Glutamatergic neuron (in vitro differentiated cells): ENCODE results near the gene NAV3. TPM values are rescaled to one million over a fixed set of nuclear protein-coding genes. Genes with fewer than 3 reads are reported as not detected.

Source experiments
- DNase-seq: peaks from one replicate; pipeline ENCODE4 v3.0.0; 2022
- H3K27ac Mint-ChIP-seq: one replicate; pipeline ENCODE4 v1.8.0; 2020; ENCODE audit warnings: mild to moderate bottlenecking, mixed read lengths, inconsistent platforms; ENCODE audit not compliant: unreplicated experiment
- H3K27me3 Mint-ChIP-seq: one replicate; pipeline ENCODE4 v1.8.0; 2020; ENCODE audit warnings: mild to moderate bottlenecking, moderate library complexity, mixed read lengths, inconsistent platforms; ENCODE audit not compliant: unreplicated experiment
- H3K36me3 Mint-ChIP-seq: one replicate; pipeline ENCODE4 v1.8.0; 2020; ENCODE audit warnings: mild to moderate bottlenecking, mixed read lengths, inconsistent platforms; ENCODE audit not compliant: unreplicated experiment
- H3K4me1 Mint-ChIP-seq: one replicate; pipeline ENCODE4 v1.8.0; 2020; ENCODE audit warnings: mild to moderate bottlenecking, low read depth, mixed read lengths, inconsistent platforms; ENCODE audit not compliant: unreplicated experiment
- H3K4me3 Mint-ChIP-seq: one replicate; pipeline ENCODE4 v1.8.0; 2020; ENCODE audit warnings: mild to moderate bottlenecking, mixed read lengths, inconsistent platforms; ENCODE audit not compliant: unreplicated experiment
- H3K9me3 Mint-ChIP-seq: one replicate; pipeline ENCODE4 v1.8.0; 2020; ENCODE audit warnings: mild to moderate bottlenecking, moderate library complexity, mixed read lengths, inconsistent platforms; ENCODE audit not compliant: unreplicated experiment
- total RNA-seq: library from RNA; stranded (reverse); fragmentation: NEBNext Ultra II Directional; extraction: Animal tissue kit (Norgen Biotek cat#: 25700); gene quantifications from one replicate; pipeline ENCODE4 v1.2.1, GENCODE V29; 2021; ENCODE audit not compliant: unreplicated experiment
- TF ChIP-seq, protein P1 (sequence below): fragments of 200-600 bp; sonication (generic); IDR thresholded peaks from one replicate; pipeline ENCODE4 v1.5.0; 2021; ENCODE audit not compliant: partially characterized antibody, unreplicated experiment

The NAV3 gene
- total RNA-seq, 1 donor from 2014 or later: 13.6 TPM

DNA sequence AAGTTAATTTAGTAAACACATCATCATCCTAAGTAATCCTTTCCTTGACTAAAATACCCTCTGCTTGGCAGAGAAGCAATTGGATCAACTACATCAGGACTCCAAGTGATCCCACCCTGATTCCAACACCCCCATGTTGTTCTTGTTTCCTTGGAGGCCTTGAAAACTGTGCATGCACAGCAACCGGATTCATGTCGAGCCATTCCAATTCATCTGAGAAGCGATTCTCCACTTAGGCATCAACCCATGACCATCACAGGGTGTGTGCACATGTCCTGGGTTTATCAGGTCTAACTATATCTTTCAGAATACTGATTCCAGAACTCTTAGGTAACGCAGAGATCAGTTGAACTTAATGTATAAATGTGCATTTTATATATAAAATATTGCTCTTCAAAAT is 163.0 kb downstream of the NAV3 start:
- TF ChIP-seq, protein P1, sequence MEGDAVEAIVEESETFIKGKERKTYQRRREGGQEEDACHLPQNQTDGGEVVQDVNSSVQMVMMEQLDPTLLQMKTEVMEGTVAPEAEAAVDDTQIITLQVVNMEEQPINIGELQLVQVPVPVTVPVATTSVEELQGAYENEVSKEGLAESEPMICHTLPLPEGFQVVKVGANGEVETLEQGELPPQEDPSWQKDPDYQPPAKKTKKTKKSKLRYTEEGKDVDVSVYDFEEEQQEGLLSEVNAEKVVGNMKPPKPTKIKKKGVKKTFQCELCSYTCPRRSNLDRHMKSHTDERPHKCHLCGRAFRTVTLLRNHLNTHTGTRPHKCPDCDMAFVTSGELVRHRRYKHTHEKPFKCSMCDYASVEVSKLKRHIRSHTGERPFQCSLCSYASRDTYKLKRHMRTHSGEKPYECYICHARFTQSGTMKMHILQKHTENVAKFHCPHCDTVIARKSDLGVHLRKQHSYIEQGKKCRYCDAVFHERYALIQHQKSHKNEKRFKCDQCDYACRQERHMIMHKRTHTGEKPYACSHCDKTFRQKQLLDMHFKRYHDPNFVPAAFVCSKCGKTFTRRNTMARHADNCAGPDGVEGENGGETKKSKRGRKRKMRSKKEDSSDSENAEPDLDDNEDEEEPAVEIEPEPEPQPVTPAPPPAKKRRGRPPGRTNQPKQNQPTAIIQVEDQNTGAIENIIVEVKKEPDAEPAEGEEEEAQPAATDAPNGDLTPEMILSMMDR: no peak
- Mint-ChIP-seq H3K9me3 (no peaks in the 10 kb centered on the region), H3K27me3 (no peaks in the 10 kb centered on the region), H3K4me3 (no peak overlapping the region), H3K27ac (no peak overlapping the region), H3K36me3 (no peaks in the 10 kb centered on the region), H3K4me1 (no peaks in the 10 kb centered on the region)
- DNase-seq: no peak

DNA sequence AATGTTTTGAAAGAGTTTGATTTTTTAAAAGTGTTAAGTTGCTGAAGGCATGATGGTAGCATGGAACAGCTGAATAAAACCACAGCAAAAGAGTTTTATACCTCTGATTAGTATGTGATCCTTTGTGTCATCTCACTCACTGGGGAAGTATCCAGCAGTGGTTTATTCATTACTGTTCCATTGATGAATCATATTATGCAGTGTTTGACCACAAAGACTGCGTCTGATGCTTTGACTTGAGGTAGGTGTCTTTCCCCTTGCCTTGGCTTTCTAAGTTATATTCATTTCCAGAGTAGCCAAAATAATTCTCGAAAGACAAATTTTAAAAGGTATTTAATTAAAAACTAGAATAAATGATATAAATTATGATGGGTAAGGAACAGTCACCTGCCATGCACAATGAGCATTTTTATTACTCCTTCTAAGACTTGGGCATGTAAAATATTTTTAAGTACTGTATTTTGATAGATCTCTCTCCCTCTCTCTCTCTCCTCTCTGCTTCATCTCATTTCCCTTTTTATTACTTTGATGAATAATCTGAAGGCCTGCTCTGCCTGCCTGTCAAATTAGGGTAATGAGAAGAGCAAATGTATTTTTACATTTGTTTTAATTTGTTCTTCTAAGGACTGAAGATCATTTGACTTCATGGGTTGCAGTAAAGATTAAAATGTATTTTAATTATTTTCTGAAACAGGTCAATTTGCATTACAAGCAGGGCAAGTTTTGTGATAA is 164.9 kb downstream of the NAV3 start:
- DNase-seq: no peak
- Mint-ChIP-seq H3K27ac (no peak overlapping the region), H3K4me3 (no peak overlapping the region), H3K27me3 (no peaks in the 10 kb centered on the region), H3K36me3 (no peaks in the 10 kb centered on the region), H3K4me1 (no peaks in the 10 kb centered on the region), H3K9me3 (no peaks in the 10 kb centered on the region)
- TF ChIP-seq, protein P1: no peak

DNA sequence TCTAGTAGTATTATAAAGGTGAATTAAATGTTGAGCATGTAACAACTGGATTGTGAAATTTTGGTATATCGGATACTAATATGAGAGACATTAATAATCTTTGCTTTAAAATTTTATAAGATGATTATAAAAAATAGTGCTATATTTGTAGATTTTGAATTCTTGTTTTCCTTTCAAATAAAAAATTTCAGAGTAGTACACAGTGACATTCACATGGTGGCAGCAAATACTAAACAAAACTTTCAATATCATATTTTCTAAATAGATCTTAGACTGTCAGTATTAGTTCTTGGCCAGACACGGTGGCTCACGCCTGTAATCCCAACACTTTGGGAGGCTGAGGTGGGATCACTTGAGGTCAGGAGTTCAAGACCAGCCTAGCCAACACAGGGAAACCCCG is 166.0 kb downstream of the NAV3 start:
- Mint-ChIP-seq H3K4me1 (no peaks in the 10 kb centered on the region), H3K27ac (no peak overlapping the region), H3K27me3 (no peaks in the 10 kb centered on the region), H3K4me3 (no peak overlapping the region), H3K9me3 (no peaks in the 10 kb centered on the region), H3K36me3 (no peaks in the 10 kb centered on the region)
- no peak for DNase-seq
- TF ChIP-seq, protein P1: no peak

- DNase-seq: no peak
- Mint-ChIP-seq H3K9me3 (no peaks in the 10 kb centered on the region), H3K36me3 (no peaks in the 10 kb centered on the region), H3K4me3 (no peak overlapping the region), H3K4me1 (no peaks in the 10 kb centered on the region), H3K27me3 (no peaks in the 10 kb centered on the region), H3K27ac (no peak overlapping the region)
- TF ChIP-seq, protein P1: no peak
These were observed 167.6 kb downstream of the NAV3 start for GRCh38 chr12:77998236-77998786.

DNA sequence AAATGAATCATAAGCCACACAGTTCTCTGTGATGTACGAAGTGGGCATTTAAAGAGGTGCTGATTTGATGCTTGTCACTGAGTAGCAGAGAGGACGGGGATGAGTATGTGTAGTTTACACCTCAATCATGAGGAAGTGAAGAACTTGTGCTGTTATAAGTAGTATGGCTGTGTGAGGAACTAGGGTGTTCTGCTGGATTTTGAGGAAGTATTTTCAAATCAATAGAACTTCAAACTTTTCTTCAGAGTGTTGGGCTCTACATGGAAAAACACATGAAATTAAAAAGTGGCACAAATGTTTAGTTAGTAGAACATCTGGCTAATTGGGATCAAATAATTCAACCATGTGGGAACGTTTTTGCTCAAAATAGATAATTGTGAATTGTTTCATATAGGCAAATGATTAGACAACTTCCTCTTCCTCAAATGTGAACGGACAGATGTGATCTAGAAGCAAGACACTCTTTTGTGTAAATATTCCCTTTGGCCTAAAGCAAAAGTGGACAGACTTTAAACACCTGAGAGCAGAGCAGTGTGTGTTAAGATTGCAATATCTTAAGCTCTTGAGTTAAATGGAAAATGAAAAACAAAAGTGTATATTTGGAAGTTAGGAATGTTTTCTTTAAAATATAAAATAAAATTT is 168.5 kb downstream of the NAV3 start:
- TF ChIP-seq, protein P1: no peak
- H3K4me1 Mint-ChIP-seq: no peaks in the 10 kb centered on the region
- no peak overlapping the region for H3K4me3 Mint-ChIP-seq
- no peaks in the 10 kb centered on the region for H3K9me3 Mint-ChIP-seq
- no peaks in the 10 kb centered on the region for H3K36me3 Mint-ChIP-seq
- DNase-seq: no peak
- H3K27ac Mint-ChIP-seq: no peak overlapping the region
- H3K27me3 Mint-ChIP-seq: no peaks in the 10 kb centered on the region
